ENCODE results near the gene ASCC2.

ASCC2 gene

DNA sequence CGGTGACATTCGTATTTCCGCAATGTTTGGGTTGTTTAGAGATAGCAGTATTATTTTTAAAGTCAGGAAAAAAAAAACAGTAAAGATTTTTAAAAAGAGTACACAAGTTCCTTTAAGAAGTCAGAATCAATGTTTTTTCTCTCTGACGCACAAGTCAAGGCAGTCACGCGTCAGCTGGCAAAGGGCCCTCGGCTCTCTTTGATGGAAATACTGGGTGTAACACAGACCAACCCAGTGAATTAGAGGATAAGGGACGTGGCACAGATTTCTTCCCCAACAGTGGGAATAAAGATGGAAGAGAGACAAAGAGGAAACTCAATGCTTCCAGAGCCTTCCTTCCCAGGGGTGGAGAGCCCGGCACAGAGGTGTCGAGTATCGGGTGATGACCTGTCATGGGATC, 13.4 kb downstream of the ASCC2 start:
- POLR2A ChIA-PET = no interaction called here
- CTCF ChIA-PET = no interaction called here
- TF ChIP-seq, protein P1, sequence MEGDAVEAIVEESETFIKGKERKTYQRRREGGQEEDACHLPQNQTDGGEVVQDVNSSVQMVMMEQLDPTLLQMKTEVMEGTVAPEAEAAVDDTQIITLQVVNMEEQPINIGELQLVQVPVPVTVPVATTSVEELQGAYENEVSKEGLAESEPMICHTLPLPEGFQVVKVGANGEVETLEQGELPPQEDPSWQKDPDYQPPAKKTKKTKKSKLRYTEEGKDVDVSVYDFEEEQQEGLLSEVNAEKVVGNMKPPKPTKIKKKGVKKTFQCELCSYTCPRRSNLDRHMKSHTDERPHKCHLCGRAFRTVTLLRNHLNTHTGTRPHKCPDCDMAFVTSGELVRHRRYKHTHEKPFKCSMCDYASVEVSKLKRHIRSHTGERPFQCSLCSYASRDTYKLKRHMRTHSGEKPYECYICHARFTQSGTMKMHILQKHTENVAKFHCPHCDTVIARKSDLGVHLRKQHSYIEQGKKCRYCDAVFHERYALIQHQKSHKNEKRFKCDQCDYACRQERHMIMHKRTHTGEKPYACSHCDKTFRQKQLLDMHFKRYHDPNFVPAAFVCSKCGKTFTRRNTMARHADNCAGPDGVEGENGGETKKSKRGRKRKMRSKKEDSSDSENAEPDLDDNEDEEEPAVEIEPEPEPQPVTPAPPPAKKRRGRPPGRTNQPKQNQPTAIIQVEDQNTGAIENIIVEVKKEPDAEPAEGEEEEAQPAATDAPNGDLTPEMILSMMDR (IDR thresholded peaks at IDR 0.05; ENCODE audit: control extremely low read depth, extremely low read depth, low read depth, missing control alignments) = no peak
- DNase-seq (ENCODE audit: extremely low spot score) = no peak

DNA sequence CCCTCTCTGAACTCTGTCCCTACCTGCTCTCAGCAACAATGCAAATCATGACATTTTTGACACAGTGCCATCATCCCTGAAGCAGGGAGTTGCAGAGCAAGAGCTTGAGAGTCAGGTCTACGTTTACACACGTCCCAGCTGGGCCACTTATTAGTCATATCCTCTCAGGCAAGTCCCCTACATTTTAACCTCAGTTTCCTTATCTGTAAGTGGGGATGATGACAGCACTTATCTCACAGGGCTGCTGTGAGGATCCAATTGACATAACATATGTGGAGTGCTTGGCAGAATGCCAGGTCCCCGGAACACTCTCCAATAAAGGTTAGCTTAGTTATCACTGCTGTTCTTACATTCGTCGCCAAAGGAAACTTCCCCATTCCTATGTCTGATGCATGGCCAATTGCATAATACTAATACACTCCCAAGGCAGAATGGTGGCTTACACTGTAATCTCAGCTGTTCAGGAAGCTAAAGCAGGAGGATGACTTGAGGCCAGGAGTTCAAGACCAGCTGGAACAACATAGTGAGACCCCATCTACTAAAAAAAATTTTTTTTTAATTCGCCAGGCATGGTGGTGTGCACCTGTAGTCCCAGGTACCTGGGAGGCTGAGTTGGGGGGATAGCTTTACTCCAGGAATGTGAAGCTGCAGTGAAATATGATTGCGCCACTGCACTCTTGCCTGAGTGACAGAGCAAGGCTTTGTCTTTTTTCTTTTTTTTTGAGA, 16.6 kb downstream of the ASCC2 start:
- TF ChIP-seq, protein P1 (IDR thresholded peaks at IDR 0.05; ENCODE audit: control extremely low read depth, extremely low read depth, low read depth, missing control alignments) = no peak

GRCh38 chr22:29820961-29821290, 17.1 kb downstream of the ASCC2 start:
- CTCF ChIA-PET = interaction anchor here (0.8 to 1.7 kb wide), 6 partner anchors 10 to 184 kb away, joined by 3 to 4 read pairs (median 4); no protein-coding TSS in a partner anchor
- TF ChIP-seq, protein P1 (IDR thresholded peaks at IDR 0.05; ENCODE audit: control extremely low read depth, extremely low read depth, low read depth, missing control alignments) = no peak
- POLR2A ChIA-PET = interaction anchor here (0.6 kb wide), 1 partner anchor 63 kb away, joined by 3 read pairs; no protein-coding TSS in a partner anchor
- DNase-seq (ENCODE audit: extremely low spot score) = no peak

More for the DNA sequence above, 16.6 kb downstream of the ASCC2 start:
- CTCF ChIA-PET = interaction anchor here (0.8 to 1.7 kb wide), 9 partner anchors 8 to 184 kb away, joined by 3 to 4 read pairs (median 3); no protein-coding TSS in a partner anchor
- peak; percentile 78 for DNase-seq (ENCODE audit: extremely low spot score)
- POLR2A ChIA-PET = interaction anchor here (0.5 to 0.6 kb wide), 2 partner anchors 63 to 424 kb away, joined by 3 read pairs; no protein-coding TSS in a partner anchor

- DNase-seq (ENCODE audit: extremely low spot score) = no peak
- POLR2A ChIA-PET = no interaction called here
- CTCF ChIA-PET = no interaction called here
- TF ChIP-seq, protein P1 (IDR thresholded peaks at IDR 0.05; ENCODE audit: control extremely low read depth, extremely low read depth, low read depth, missing control alignments) = no peak
Measured at GRCh38 chr22:29819501-29819900, 18.6 kb downstream of the ASCC2 start.

DNA sequence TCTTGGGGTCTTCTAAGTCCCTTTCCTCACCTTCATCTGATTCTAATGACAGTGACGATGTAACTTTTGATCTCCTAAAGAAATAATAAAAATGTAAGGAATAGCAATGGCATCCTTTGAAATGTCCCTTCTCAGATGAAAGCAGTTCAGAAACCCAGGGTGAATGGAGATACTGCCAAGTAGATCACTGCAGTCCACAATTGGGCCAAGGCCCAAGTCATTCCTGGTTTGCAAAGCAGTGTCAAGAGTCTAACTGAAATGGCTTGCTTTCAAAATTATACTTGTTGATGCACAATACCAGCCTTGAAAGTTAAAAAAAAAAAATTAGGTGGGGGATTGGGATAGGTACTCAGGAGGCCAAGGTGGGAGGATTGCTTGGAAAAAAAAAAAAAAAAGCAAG, 20.4 kb downstream of the ASCC2 start:
- POLR2A ChIA-PET = no interaction called here
- TF ChIP-seq, protein P1 (IDR thresholded peaks at IDR 0.05; ENCODE audit: control extremely low read depth, extremely low read depth, low read depth, missing control alignments) = no peak
- no peak for DNase-seq (ENCODE audit: extremely low spot score)
- CTCF ChIA-PET = no interaction called here

DNA sequence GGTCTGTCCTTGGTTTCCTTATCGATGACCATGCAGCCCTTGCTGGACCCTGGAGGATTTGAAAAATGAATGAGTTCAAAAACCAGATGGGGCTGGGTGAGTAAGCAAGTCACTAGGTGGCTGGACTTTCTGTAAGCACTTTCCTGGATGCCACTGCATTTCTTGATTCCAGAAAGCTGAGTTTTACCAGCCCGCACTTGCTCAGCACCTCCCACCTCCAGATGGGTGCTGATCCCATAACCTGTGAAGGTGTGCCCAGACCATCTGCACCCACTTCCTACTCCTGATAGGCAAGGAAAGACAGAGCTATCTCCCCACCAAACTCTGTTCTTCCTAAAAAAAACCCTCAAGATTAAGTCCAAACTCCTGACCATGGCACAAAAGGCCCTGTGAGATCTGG, 21.1 kb downstream of the ASCC2 start:
- ChIA-PET POLR2A (no interaction called here), CTCF (interaction anchor here (1.1 to 1.5 kb wide), 2 partner anchors 13 to 107 kb away, joined by 3 to 6 read pairs; no protein-coding TSS in a partner anchor)
- TF ChIP-seq, protein P1 (IDR thresholded peaks at IDR 0.05; ENCODE audit: control extremely low read depth, extremely low read depth, low read depth, missing control alignments) = no peak
- no peak for DNase-seq (ENCODE audit: extremely low spot score)

Measured in GM10248 (cell line).